K562 (cell line): ENCODE results near the gene TENT4A. TPM values are rescaled to one million over a fixed set of nuclear protein-coding genes. Genes with fewer than 3 reads are reported as not detected.

Experiments
- ATAC-seq: fragments of 200-7000 bp; cut with Tn5 transposase; 3 replicates; pipeline ENCODE4 v1.9.1; 2020; ENCODE audit warnings: moderate library complexity
- BruUV-seq: library from RNA; stranded (reverse); fragments of 400-500 nt; replicated peaks from 2 replicates; lab custom pipeline; 2021; lab: Mats Ljungman, UMichigan
- CTCF ChIA-PET: fragments of 300-600 bp; formaldehyde crosslinking; extraction: SDS; loops from one replicate; lab custom pipeline; 2021; ENCODE audit warnings: low intra/inter-chr PET ratio; lab: Yijun Ruan, JAX
- POLR2A ChIA-PET: fragments of 300-600, 350-650 bp; sonication (Branson Sonifier 250); formaldehyde crosslinking; extraction: SDS; loops from one replicate; lab custom pipeline; 2021; ENCODE audit warnings: antibody characterized with exemption, inconsistent platforms; lab: Yijun Ruan, JAX
- DNase-seq, 4 experiments: peaks; one replicate each; pipeline versions ENCODE4 v3.0.0 to v3.0.0-alpha.2; 2011 to 2018; ENCODE audit warnings: low spot score in 3 of 4, mixed read lengths in 3 of 4; ENCODE audit errors: extremely low read depth in 1 of 4
- FAIRE-seq: peaks from 2 replicates; lab custom pipeline; 2011; peaks lifted over from hg19 to GRCh38; lab: Jason Lieb, UNC
- H2AFZ ChIP-seq: 2 replicates; pipeline ENCODE4 v1.6.0; 2011; ENCODE audit warnings: low read depth, low read length, control low read depth, inconsistent platforms
- H3K27ac ChIP-seq: fragments of 200-600 bp; 3 replicates; pipeline ENCODE4 v1.8.0; 2011; ENCODE audit warnings: low read depth, mild to moderate bottlenecking, control low read depth, inconsistent platforms, low read length, moderate library complexity, mixed read lengths; ENCODE audit errors: extremely low read depth
- H3K27me3 ChIP-seq, 2 experiments: fragments of 300-600 bp in 1 of 2; 2 replicates in 1 of 2; 3 replicates in 1 of 2; pipeline versions ENCODE4 v1.6.0 to v1.8.0; 2011; ENCODE audit warnings: inconsistent platforms in 2 of 2, low read length in 2 of 2, mild to moderate bottlenecking in 1 of 2, mixed read lengths in 1 of 2, moderate library complexity in 1 of 2; ENCODE audit not compliant: control insufficient read depth in 2 of 2, insufficient read depth in 2 of 2
- H3K36me3 ChIP-seq: fragments of 300-600 bp; 3 replicates; pipeline ENCODE4 v1.8.0; 2011; ENCODE audit warnings: mild to moderate bottlenecking, low read length, inconsistent platforms; ENCODE audit not compliant: control insufficient read depth, insufficient read depth
- H3K4me1 ChIP-seq, 2 experiments: fragments of 200-600 bp in 1 of 2; replicated peaks in 1 of 2; 2 replicates in 1 of 2; 3 replicates in 1 of 2; pipeline versions ENCODE4 v1.5.1 to v1.8.0; 2011; ENCODE audit warnings: inconsistent platforms in 2 of 2, low read length in 2 of 2, mild to moderate bottlenecking in 1 of 2, mixed read lengths in 1 of 2, moderate library complexity in 1 of 2; ENCODE audit not compliant: control insufficient read depth in 2 of 2, insufficient read depth in 2 of 2
- H3K4me2 ChIP-seq: 2 replicates; pipeline ENCODE4 v1.6.1; 2011; ENCODE audit warnings: low read length, control low read depth, inconsistent platforms, mixed read lengths; ENCODE audit not compliant: insufficient read depth
- H3K4me3 ChIP-seq: fragments of 200-600 bp; sonication (generic), shearing (Covaris generic); 2 replicates; pipeline ENCODE4 v1.5.1; 2016; ENCODE audit warnings: control low read depth, inconsistent platforms
- H3K79me2 ChIP-seq: fragments of 200-600 bp; 3 replicates; pipeline ENCODE4 v1.8.0; 2011; ENCODE audit warnings: low read length, inconsistent platforms; ENCODE audit not compliant: control insufficient read depth, insufficient read depth
- H3K9ac ChIP-seq, 2 experiments: 2 replicates each; pipeline versions ENCODE4 v1.6.0 to v1.6.1; 2011; ENCODE audit warnings: low read depth in 2 of 2, low read length in 2 of 2, control low read depth in 1 of 2, inconsistent platforms in 1 of 2, mild to moderate bottlenecking in 1 of 2, mixed read lengths in 1 of 2; ENCODE audit not compliant: insufficient read depth in 1 of 2
- H3K9me1 ChIP-seq: one replicate; pipeline ENCODE4 v1.6.0; 2011; ENCODE audit warnings: inconsistent platforms, mild to moderate bottlenecking, low read length, moderate library complexity; ENCODE audit not compliant: control insufficient read depth, insufficient read depth
- H3K9me3 ChIP-seq: replicated peaks from 2 replicates; pipeline ENCODE4 v1.5.1; 2011; ENCODE audit warnings: low read depth, low read length, inconsistent platforms; ENCODE audit not compliant: control insufficient read depth, insufficient read depth
- H4K20me1 ChIP-seq: replicated peaks from 2 replicates; pipeline ENCODE4 v1.6.1; 2011; ENCODE audit warnings: low read length, inconsistent platforms, mixed read lengths; ENCODE audit not compliant: control insufficient read depth, insufficient read depth
- BCOR ChIP-seq: fragments of 450-650 bp; IDR thresholded peaks from 2 replicates; pipeline ENCODE4 v1.6.1; 2016
- CSDE1 ChIP-seq, 2 experiments: fragments of 450-650 bp; IDR thresholded peaks; 2 replicates each; pipeline ENCODE4 v1.6.1; 2016; ENCODE audit warnings: mild to moderate bottlenecking in 1 of 2
- ELF1 ChIP-seq: fragments of 200-800 bp; sonication (Bioruptor generic); IDR thresholded peaks from 2 replicates; pipeline ENCODE4 v1.6.1; 2016; ENCODE audit warnings: missing genetic modification characterization, missing compliant biosample characterization
- IRF1 ChIP-seq: sonication (generic); formaldehyde crosslinking; IDR thresholded peaks from 2 replicates; pipeline ENCODE4 v1.8.0; 2022; ENCODE audit warnings: missing genetic modification reagents, mild to moderate bottlenecking, borderline replicate concordance
- MTF1 ChIP-seq: fragments of 250-450 bp; sonication (Bioruptor Pico); IDR thresholded peaks from 2 replicates; pipeline ENCODE4 v1.9.0; 2021; ENCODE audit warnings: moderate library complexity, mild to moderate bottlenecking, inconsistent platforms, borderline replicate concordance
- POLR2AphosphoS5 ChIP-seq: IDR thresholded peaks from 2 replicates; pipeline ENCODE4 v1.6.1; 2011; ENCODE audit warnings: mild to moderate bottlenecking, low read depth, low read length, moderate library complexity; ENCODE audit not compliant: control insufficient read depth, insufficient read depth
- POLR2G ChIP-seq: fragments of 200-400 bp; formaldehyde crosslinking; IDR thresholded peaks from 2 replicates; pipeline ENCODE4 v1.6.1; 2017; ENCODE audit warnings: low read depth, mild to moderate bottlenecking, antibody characterized with exemption, low read length, moderate library complexity
- RFX1 ChIP-seq: fragments of 450-650 bp; IDR thresholded peaks from 2 replicates; pipeline ENCODE4 v1.6.1; 2016; ENCODE audit warnings: mild to moderate bottlenecking, moderate library complexity
- SNIP1 ChIP-seq: fragments of 450-650 bp; IDR thresholded peaks from 2 replicates; pipeline ENCODE4 v1.7.1; 2017; ENCODE audit warnings: low read depth, mild to moderate bottlenecking
- SUPT5H ChIP-seq: fragments of 450-650 bp; IDR thresholded peaks from 2 replicates; pipeline ENCODE4 v1.6.1; 2016
- WHSC1 ChIP-seq: IDR thresholded peaks from one replicate; pipeline ENCODE4 v1.6.1; 2012; ENCODE audit warnings: low read length, control low read depth, inconsistent platforms
- ZNF174 ChIP-seq: fragments of 250-450 bp; sonication (Bioruptor Pico); IDR thresholded peaks from 2 replicates; pipeline ENCODE4 v1.4.0; 2020; ENCODE audit warnings: mild to moderate bottlenecking
- ZNF280A ChIP-seq: fragments of 450-650 bp; IDR thresholded peaks from 2 replicates; pipeline ENCODE4 v1.6.1; 2018; ENCODE audit warnings: mild to moderate bottlenecking, low read depth; ENCODE audit not compliant: partially characterized antibody
- whole genome bisulfite sequencing: fragments of 100-300 bp; shearing (Covaris generic); methylation state at CpG from one replicate; pipeline ENCODE4 v1.1.6; 2016; ENCODE audit warnings: low coverage, mixed read lengths; ENCODE audit not compliant: insufficient coverage; ENCODE audit errors: missing lambda C conversion rate; 5-methylcytosine and 5-hydroxymethylcytosine counted together
- in situ Hi-C: fragments of 300-500 bp; cut with MboI; formaldehyde crosslinking; loops from 4 replicates; pipeline ENCODE4 v1.15.0; 2018; ENCODE audit warnings: inconsistent platforms, mixed read lengths
- intact Hi-C: fragments of 100-400 bp; cut with micrococcal nuclease; formaldehyde crosslinking; loops from 2 replicates; pipeline ENCODE4 v1.14.2; 2022
- polyA plus RNA-seq, 8 experiments: library from polyadenylated mRNA; depleted of rRNA in 4 of 8; stranded (reverse) in 5 of 8; unstranded in 3 of 8; fragments of >200 nt; fragmentation: Nextera tagmentation in 2 of 8; fragmentation: Illumina TruSeq in 1 of 8; extraction: Ambion mirVana in 2 of 8; extraction: Trizol in 1 of 8; gene quantifications; 2 replicates each; pipeline versions ENCODE4 v1.2.1 to v1.2.3, GENCODE V29; 2011 to 2014; ENCODE audit warnings: inconsistent platforms in 1 of 8, missing spikeins in 1 of 8
- total RNA-seq, 7 experiments: library from RNA; depleted of rRNA in 6 of 7; stranded (reverse); fragments of >200 nt in 6 of 7; fragmentation: Illumina TruSeq in 2 of 7; extraction: Trizol in 2 of 7; gene quantifications; 2 replicates each; pipeline versions ENCODE4 v1.2.1 to v1.2.3, GENCODE V29; 2011 to 2021; ENCODE audit warnings: low replicate concordance in 1 of 7
- TF ChIP-seq, protein P1 (sequence below): fragments of 450-650 bp; IDR thresholded peaks from 2 replicates; pipeline ENCODE4 v1.7.1; 2018; ENCODE audit warnings: mild to moderate bottlenecking, low read depth; ENCODE audit not compliant: partially characterized antibody

The TENT4A gene
- total and polyA plus RNA-seq, 9 of the 15 experiments (the other 6 are each of a cell fraction or from before 2014, with no cell fraction given) = 1.3 to 27.3 (median 13.0) TPM

DNA sequence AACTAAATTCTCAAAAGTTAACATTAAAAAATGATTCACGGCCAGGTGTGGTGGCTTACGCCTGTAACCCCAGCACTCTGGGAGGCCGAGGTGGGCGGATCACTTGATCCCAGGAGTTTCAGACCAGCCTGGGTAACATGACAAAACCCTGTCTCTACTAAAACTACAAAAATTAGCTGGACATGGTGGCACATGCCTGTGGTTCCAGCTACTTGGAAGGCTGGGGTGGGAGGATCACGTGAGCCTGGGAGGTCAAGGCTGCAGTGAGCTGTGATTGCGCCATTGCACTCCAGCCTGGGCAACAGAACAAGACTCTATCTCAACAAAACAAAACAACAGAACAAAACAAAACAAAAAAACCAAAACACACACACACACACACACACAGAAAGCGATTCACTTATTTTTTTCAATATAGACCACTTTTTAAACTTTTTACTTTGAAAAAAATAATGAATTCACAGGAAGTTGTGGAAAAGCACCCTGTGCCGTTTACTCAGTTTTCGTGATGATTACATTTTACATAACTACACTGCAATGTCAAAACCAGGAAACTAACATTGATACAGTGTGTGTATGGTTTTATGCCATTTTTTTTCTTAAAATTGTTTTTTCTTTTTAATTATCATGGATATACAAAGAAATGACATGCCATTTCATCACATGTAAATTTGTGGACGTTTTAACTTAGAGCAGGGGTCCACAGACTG lies 73.7 kb downstream of the TENT4A start (continued):
- TF ChIP-seq ZNF280A = no peak

DNA sequence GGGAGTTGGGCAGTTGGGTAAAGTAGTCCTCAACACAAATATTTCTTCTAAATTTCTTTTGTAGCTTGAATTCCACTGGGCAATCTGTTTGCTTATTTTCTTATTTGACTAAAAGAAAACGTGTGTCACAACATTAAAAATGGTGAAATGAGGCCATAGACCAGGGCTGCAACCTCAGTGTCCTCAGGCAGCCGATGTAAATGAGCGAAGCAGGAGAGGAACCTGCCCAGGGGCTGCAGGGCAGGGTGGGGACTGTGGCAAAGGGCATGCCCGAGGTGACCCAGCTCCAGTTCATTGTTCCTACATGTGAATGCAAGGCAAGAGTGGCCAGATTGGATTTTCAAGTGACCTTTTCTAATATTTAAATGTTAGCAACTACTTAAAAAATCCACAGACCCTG lies 74.7 kb downstream of the TENT4A start:
- H3K4me1 ChIP-seq = no peaks in the 10 kb centered on the region; a peak in 1 of 5 replicates
- TF ChIP-seq WHSC1 (no peak), CSDE1 (IDR thresholded peaks at IDR 0.05) (no peak), RFX1 (no peak), SNIP1 (no peak), IRF1 (CRISPR knock-in tag) (no peak), SUPT5H (no peak), BCOR (no peak), ELF1 (tag) (no peak), POLR2G (no peak), MTF1 (CRISPR knock-in tag) (no peak), POLR2AphosphoS5 (no peak), ZNF174 (no peak)
- TF ChIP-seq, protein P1, sequence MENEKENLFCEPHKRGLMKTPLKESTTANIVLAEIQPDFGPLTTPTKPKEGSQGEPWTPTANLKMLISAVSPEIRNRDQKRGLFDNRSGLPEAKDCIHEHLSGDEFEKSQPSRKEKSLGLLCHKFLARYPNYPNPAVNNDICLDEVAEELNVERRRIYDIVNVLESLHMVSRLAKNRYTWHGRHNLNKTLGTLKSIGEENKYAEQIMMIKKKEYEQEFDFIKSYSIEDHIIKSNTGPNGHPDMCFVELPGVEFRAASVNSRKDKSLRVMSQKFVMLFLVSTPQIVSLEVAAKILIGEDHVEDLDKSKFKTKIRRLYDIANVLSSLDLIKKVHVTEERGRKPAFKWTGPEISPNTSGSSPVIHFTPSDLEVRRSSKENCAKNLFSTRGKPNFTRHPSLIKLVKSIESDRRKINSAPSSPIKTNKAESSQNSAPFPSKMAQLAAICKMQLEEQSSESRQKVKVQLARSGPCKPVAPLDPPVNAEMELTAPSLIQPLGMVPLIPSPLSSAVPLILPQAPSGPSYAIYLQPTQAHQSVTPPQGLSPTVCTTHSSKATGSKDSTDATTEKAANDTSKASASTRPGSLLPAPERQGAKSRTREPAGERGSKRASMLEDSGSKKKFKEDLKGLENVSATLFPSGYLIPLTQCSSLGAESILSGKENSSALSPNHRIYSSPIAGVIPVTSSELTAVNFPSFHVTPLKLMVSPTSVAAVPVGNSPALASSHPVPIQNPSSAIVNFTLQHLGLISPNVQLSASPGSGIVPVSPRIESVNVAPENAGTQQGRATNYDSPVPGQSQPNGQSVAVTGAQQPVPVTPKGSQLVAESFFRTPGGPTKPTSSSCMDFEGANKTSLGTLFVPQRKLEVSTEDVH = no peak
- no peak overlapping the region for H3K4me3 ChIP-seq
- no peak overlapping the region for H2AFZ ChIP-seq
- H3K9me1 ChIP-seq = no peaks in the 10 kb centered on the region
- no peaks in the 10 kb centered on the region for H3K9me3 ChIP-seq
- DNase-seq (no peak), FAIRE-seq (no peak), ATAC-seq (no peak)
- H4K20me1 ChIP-seq = no peaks in the 10 kb centered on the region; the same call in 1 of the 2 replicates
- intact Hi-C loops = no loop called here
- ChIA-PET POLR2A (interaction anchor here (0.5 to 2.6 kb wide), 2 partner anchors 8 to 986 kb away, joined by 3 to 7 read pairs; no protein-coding TSS in a partner anchor), CTCF (no interaction called here)
- H3K27ac ChIP-seq = no peak overlapping the region
- H3K36me3 ChIP-seq = no peaks in the 10 kb centered on the region
- peaks cover 40 to 64% of the 10 kb centered on the region in 2 experiments for H3K27me3 ChIP-seq
- no TSS peak for BruUV-seq
- 5% methylated on average over 4 of the region's 4 CpGs for WGBS
- in situ Hi-C loops = no loop called here
- no peaks in the 10 kb centered on the region for H3K79me2 ChIP-seq
- H3K4me2 ChIP-seq = no peak overlapping the region
- no peak overlapping the region for H3K9ac ChIP-seq
